ENCODE measurements around the gene DCX. TPM values are rescaled to one million over a fixed set of nuclear protein-coding genes. Genes with fewer than 3 reads are reported as not detected.

Gene DCX
- total RNA-seq, 1 experiment from 2014 or later, result not detected

- no peaks in the 10 kb centered on the region for H3F3A ChIP-seq (ENCODE audit: low read length, unreplicated experiment)
- no TSS peak for BruUV-seq (replicated peaks)
- no peaks in the 10 kb centered on the region for H3K27me3 ChIP-seq (ENCODE audit: low read length)
- no peak overlapping the region for H3K4me2 ChIP-seq (ENCODE audit: low read length)
- ChIA-PET CTCF (no interaction called here), POLR2A (ENCODE audit: unreplicated experiment) (no interaction called here)
- no peaks in the 10 kb centered on the region for H3K79me2 ChIP-seq (ENCODE audit: low read length)
- no peak overlapping the region for H3K4me3 ChIP-seq (ENCODE audit: low read length)
- DNase-seq (no peak), ATAC-seq (no peak)
- no peaks in the 10 kb centered on the region for H3K36me3 ChIP-seq (ENCODE audit: low read depth, low read length)
- TF ChIP-seq EZH2 (IDR thresholded peaks at IDR 0.05; ENCODE audit: low read length, unreplicated experiment) (no peak), EZH2phosphoT487 (IDR thresholded peaks at IDR 0.05; ENCODE audit: borderline replicate concordance, low read length) (no peak), CTCF (conservative IDR thresholded peaks at IDR 0.05; ENCODE audit: low read depth, low read length) (no peak)
- no peaks in the 10 kb centered on the region for H3K9me3 ChIP-seq (ENCODE audit: low read length)
- no peaks in the 10 kb centered on the region for H3K4me1 ChIP-seq (ENCODE audit: insufficient read depth, low read length)
- H3K27ac ChIP-seq (ENCODE audit: low read length), result no peak overlapping the region
- intact Hi-C loops (cut with micrococcal nuclease), result no loop called here
- H4K20me1 ChIP-seq (ENCODE audit: low read length), result no peaks in the 10 kb centered on the region
- H2AFZ ChIP-seq (ENCODE audit: low read length), result no peak overlapping the region
- H3K9ac ChIP-seq (ENCODE audit: low read length), result no peak overlapping the region
- H3K9me2 ChIP-seq (replicated peaks; ENCODE audit: low read length), result no peaks in the 10 kb centered on the region
Measured at GRCh38 chrX:111318901-111319300, 93.1 kb downstream of the DCX start.

DNA sequence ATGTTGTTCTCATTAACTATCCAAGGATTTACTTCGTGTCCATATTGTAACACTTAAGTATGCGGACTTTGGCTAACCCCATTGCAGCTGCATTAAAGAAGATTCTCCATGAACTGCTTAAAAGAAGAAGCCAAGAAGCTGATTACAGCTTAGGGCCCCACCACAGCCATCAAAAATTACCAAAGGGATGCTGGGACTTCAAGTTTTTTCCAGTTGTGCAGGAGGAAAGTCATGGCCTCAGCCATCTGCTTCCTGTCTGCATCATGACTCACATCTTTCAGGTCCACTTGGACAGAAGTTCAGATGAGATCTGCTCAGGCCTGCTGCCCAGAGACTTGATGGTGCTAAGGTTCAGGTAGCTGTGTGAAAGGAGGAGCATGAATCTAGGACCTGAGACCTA lies 102.9 kb downstream of the DCX start:
- Histone ChIP-seq H3K27me3 (ENCODE audit: low read length) (no peaks in the 10 kb centered on the region), H3K9me3 (ENCODE audit: low read length) (no peaks in the 10 kb centered on the region), H3F3A (ENCODE audit: low read length, unreplicated experiment) (no peaks in the 10 kb centered on the region), H3K9me2 (replicated peaks; ENCODE audit: low read length) (no peaks in the 10 kb centered on the region), H3K79me2 (ENCODE audit: low read length) (no peaks in the 10 kb centered on the region), H2AFZ (ENCODE audit: low read length) (no peak overlapping the region), H3K4me2 (ENCODE audit: low read length) (no peak overlapping the region), H3K9ac (ENCODE audit: low read length) (no peak overlapping the region), H4K20me1 (ENCODE audit: low read length) (no peaks in the 10 kb centered on the region), H3K4me1 (ENCODE audit: insufficient read depth, low read length) (no peaks in the 10 kb centered on the region), H3K27ac (ENCODE audit: low read length) (no peak overlapping the region), H3K4me3 (ENCODE audit: low read length) (no peak overlapping the region), H3K36me3 (ENCODE audit: low read depth, low read length) (no peaks in the 10 kb centered on the region)
- CTCF ChIA-PET, result no interaction called here
- no peak for TF ChIP-seq CTCF (conservative IDR thresholded peaks at IDR 0.05; ENCODE audit: low read depth, low read length)
- TF ChIP-seq EZH2phosphoT487 (IDR thresholded peaks at IDR 0.05; ENCODE audit: borderline replicate concordance, low read length), result no peak
- no peak for TF ChIP-seq EZH2 (IDR thresholded peaks at IDR 0.05; ENCODE audit: low read length, unreplicated experiment)
- ATAC-seq (no peak), DNase-seq (no peak)
- intact Hi-C loops (cut with micrococcal nuclease), result no loop called here
- BruUV-seq (replicated peaks), result no TSS peak
- POLR2A ChIA-PET (ENCODE audit: unreplicated experiment), result no interaction called here

GRCh38 chrX:111308039-111308438 lies 104.0 kb downstream of the DCX start:
- CTCF ChIA-PET, result no interaction called here

More at GRCh38 chrX:111308039-111308438, 104.0 kb downstream of the DCX start:
- Histone ChIP-seq H3K9me2 (replicated peaks; ENCODE audit: low read length) (no peaks in the 10 kb centered on the region), H3K36me3 (ENCODE audit: low read depth, low read length) (no peaks in the 10 kb centered on the region), H3K4me1 (ENCODE audit: insufficient read depth, low read length) (no peaks in the 10 kb centered on the region), H3K4me3 (ENCODE audit: low read length) (no peak overlapping the region), H3K79me2 (ENCODE audit: low read length) (no peaks in the 10 kb centered on the region), H3K9ac (ENCODE audit: low read length) (no peak overlapping the region), H3K27ac (ENCODE audit: low read length) (no peak overlapping the region), H3K27me3 (ENCODE audit: low read length) (no peaks in the 10 kb centered on the region), H3F3A (ENCODE audit: low read length, unreplicated experiment) (no peaks in the 10 kb centered on the region), H2AFZ (ENCODE audit: low read length) (no peak overlapping the region), H4K20me1 (ENCODE audit: low read length) (no peaks in the 10 kb centered on the region), H3K9me3 (ENCODE audit: low read length) (no peaks in the 10 kb centered on the region), H3K4me2 (ENCODE audit: low read length) (no peak overlapping the region)
- intact Hi-C loops (cut with micrococcal nuclease), result no loop called here
- POLR2A ChIA-PET (ENCODE audit: unreplicated experiment), result no interaction called here
- TF ChIP-seq EZH2 (IDR thresholded peaks at IDR 0.05; ENCODE audit: low read length, unreplicated experiment) (no peak), EZH2phosphoT487 (IDR thresholded peaks at IDR 0.05; ENCODE audit: borderline replicate concordance, low read length) (no peak), CTCF (conservative IDR thresholded peaks at IDR 0.05; ENCODE audit: low read depth, low read length) (no peak)
- no TSS peak for BruUV-seq (replicated peaks)
- DNase-seq, result no peak
- no peak for ATAC-seq

Measured in PC-3 (cell line).